Cardiac fibroblast (primary cell): ENCODE measurements around the gene SLC2A5.

Source experiments
- DNase-seq, 2 donors: peaks; one replicate each; pipeline versions ENCODE4 v3.0.0 to v3.0.0-alpha.2; 2010; ENCODE audit warnings: low read depth in 2 of 2
- H3K4me3 ChIP-seq, 2 donors: replicated peaks in 1 of 2; 1 replicate in 1 of 2; 2 replicates in 1 of 2; pipeline ENCODE4 v1.5.1; 2011; ENCODE audit warnings: low read depth in 2 of 2, low read length in 2 of 2, mild to moderate bottlenecking in 2 of 2, moderate library complexity in 1 of 2
- TF ChIP-seq, protein P1 (sequence below): IDR thresholded peaks from one replicate; pipeline ENCODE4 v1.5.1; 2011; ENCODE audit warnings: low read depth, mild to moderate bottlenecking, low read length, inconsistent platforms

SLC2A5 gene

GRCh38 chr1:9088807-9089206 lies 19.4 kb upstream of the SLC2A5 start:
- no peak for DNase-seq
- TF ChIP-seq, protein P1, sequence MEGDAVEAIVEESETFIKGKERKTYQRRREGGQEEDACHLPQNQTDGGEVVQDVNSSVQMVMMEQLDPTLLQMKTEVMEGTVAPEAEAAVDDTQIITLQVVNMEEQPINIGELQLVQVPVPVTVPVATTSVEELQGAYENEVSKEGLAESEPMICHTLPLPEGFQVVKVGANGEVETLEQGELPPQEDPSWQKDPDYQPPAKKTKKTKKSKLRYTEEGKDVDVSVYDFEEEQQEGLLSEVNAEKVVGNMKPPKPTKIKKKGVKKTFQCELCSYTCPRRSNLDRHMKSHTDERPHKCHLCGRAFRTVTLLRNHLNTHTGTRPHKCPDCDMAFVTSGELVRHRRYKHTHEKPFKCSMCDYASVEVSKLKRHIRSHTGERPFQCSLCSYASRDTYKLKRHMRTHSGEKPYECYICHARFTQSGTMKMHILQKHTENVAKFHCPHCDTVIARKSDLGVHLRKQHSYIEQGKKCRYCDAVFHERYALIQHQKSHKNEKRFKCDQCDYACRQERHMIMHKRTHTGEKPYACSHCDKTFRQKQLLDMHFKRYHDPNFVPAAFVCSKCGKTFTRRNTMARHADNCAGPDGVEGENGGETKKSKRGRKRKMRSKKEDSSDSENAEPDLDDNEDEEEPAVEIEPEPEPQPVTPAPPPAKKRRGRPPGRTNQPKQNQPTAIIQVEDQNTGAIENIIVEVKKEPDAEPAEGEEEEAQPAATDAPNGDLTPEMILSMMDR = no peak
- H3K4me3 ChIP-seq = no peak overlapping the region

GRCh38 chr1:9087411-9088125 lies 18.1 kb upstream of the SLC2A5 start:
- no peak for DNase-seq
- no peak overlapping the region for H3K4me3 ChIP-seq
- TF ChIP-seq, protein P1 = no peak

- DNase-seq = peak in 1 of 2 donors; percentile 54
- TF ChIP-seq, protein P1 = no peak
- no peak overlapping the region for H3K4me3 ChIP-seq
Measured at GRCh38 chr1:9086796-9087195, 17.4 kb upstream of the SLC2A5 start.

DNA sequence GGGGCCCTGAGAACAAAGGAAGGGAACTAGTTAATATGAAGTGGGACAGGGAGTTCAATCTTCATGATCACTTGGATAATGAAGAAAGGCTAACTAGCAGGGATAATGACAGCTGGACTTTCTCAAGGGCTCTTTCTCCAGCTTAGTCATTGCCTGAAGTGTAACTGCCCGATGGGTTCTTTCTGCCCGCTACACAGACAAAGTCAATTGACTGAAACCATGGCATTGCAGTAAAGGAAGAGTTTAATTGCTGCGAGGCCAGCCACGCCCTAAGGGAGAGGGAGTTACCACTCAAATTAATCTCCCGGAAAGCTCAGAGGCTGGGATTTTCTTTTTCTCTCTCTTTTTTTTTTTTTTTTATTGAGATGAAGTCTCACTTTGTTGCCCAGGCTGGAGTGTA lies 16.6 kb upstream of the SLC2A5 start:
- TF ChIP-seq, protein P1 = no peak
- H3K4me3 ChIP-seq = no peak overlapping the region
- peak in 1 of 2 donors; percentile 51 for DNase-seq

- no peak overlapping the region for H3K4me3 ChIP-seq
- DNase-seq = no peak
- TF ChIP-seq, protein P1 = no peak
Measured at GRCh38 chr1:9085306-9085940, 16.0 kb upstream of the SLC2A5 start.

- no peak overlapping the region for H3K4me3 ChIP-seq
- peak in 1 of 2 donors; percentile 44 for DNase-seq
- TF ChIP-seq, protein P1 = no peak
Measured at GRCh38 chr1:9084906-9085305, 15.5 kb upstream of the SLC2A5 start.
